SHP77 treated with DMSO at 0.1 percent for 48 hours (cell line): ENCODE measurements around the gene RBM42.
"Not testable (repeated sequence)": the region's sequence is repeated elsewhere in the genome, so short reads cannot be mapped to it uniquely, and the experiment has no call there.

Experiments used
- DNase-seq: peaks from one replicate; lab custom pipeline; 2025; lab: John Stamatoyannopoulos, UW

RBM42 gene

GRCh38 chr19:35650581-35650980 lies 21.7 kb downstream of the RBM42 start:
- no peak for DNase-seq

- DNase-seq = not testable (repeated sequence)
Measured at GRCh38 chr19:35654828-35655227, 26.0 kb downstream of the RBM42 start.

- no peak for DNase-seq
Measured at GRCh38 chr19:35655600-35655999, 26.8 kb downstream of the RBM42 start.

- DNase-seq = no peak
Measured at GRCh38 chr19:35656700-35657099, 27.9 kb downstream of the RBM42 start.

GRCh38 chr19:35657904-35658700 lies 29.3 kb downstream of the RBM42 start:
- DNase-seq = no peak

- DNase-seq = no peak
Measured at GRCh38 chr19:35661995-35662340, 33.1 kb downstream of the RBM42 start.

GRCh38 chr19:35663981-35664380 lies 35.1 kb downstream of the RBM42 start:
- no peak for DNase-seq

- DNase-seq = no peak
Measured at GRCh38 chr19:35665157-35665556, 36.3 kb downstream of the RBM42 start.

- DNase-seq = no peak
Measured at GRCh38 chr19:35665604-35666003, 36.8 kb downstream of the RBM42 start.

GRCh38 chr19:35666251-35666913 lies 37.5 kb downstream of the RBM42 start, which contains the start of gene UPK1A:
TSS of gene UPK1A (plus strand) at chr19:35666517. CDS start at chr19:35666813, 296 bp downstream.
- no peak for DNase-seq

- DNase-seq = no peak
Measured at GRCh38 chr19:35669566-35669965, 40.7 kb downstream of the RBM42 start.

- DNase-seq = no peak
Measured at GRCh38 chr19:35669974-35670373, 41.1 kb downstream of the RBM42 start.

- DNase-seq = no peak
Measured at GRCh38 chr19:35670686-35671085, 41.9 kb downstream of the RBM42 start.

- no peak for DNase-seq
Measured at GRCh38 chr19:35671818-35672217, 43.0 kb downstream of the RBM42 start.

GRCh38 chr19:35673121-35673804 lies 44.4 kb downstream of the RBM42 start:
- DNase-seq = no peak

GRCh38 chr19:35675589-35676140 lies 46.8 kb downstream of the RBM42 start:
- DNase-seq = no peak
